Measurements from ENCODE around the gene ST3GAL2. TPM values are rescaled to one million over a fixed set of nuclear protein-coding genes. Genes with fewer than 3 reads are reported as not detected.
"Not testable (repeated sequence)": the region's sequence is repeated elsewhere in the genome, so short reads cannot be mapped to it uniquely, and the experiment has no call there.

The ST3GAL2 gene
- total RNA-seq, 3 donors from 2014 or later, result 15.0 to 18.1 (median 15.6) TPM

GRCh38 chr16:70345840-70346239 is 93.1 kb downstream of the ST3GAL2 start:
- Mint-ChIP-seq H3K4me1 (ENCODE audit: low read depth) (peaks cover 32% of the 10 kb centered on the region), H3K4me3 (peak overlapping the region; percentile 98), H3K9me3 (no peaks in the 10 kb centered on the region), H3K36me3 (ENCODE audit: insufficient read depth) (peaks cover 6% of the 10 kb centered on the region), H3K27me3 (ENCODE audit: low read depth) (no peaks in the 10 kb centered on the region)
- no peak for DNase-seq
- ATAC-seq, result no peak

- no peak for ATAC-seq
- Mint-ChIP-seq H3K27me3 (ENCODE audit: low read depth) (no peaks in the 10 kb centered on the region), H3K9me3 (no peaks in the 10 kb centered on the region)
Measured at GRCh38 chr16:70342016-70342415, 96.9 kb downstream of the ST3GAL2 start.

GRCh38 chr16:70341600-70341999 is 97.3 kb downstream of the ST3GAL2 start:
- H3K36me3 Mint-ChIP-seq (ENCODE audit: insufficient read depth), result no peaks in the 10 kb centered on the region
- no peaks in the 10 kb centered on the region for H3K9me3 Mint-ChIP-seq
- no peaks in the 10 kb centered on the region for H3K27me3 Mint-ChIP-seq (ENCODE audit: low read depth)
- DNase-seq (no peak), ATAC-seq (no peak)
- peaks cover 4% of the 10 kb centered on the region for H3K4me1 Mint-ChIP-seq (ENCODE audit: low read depth)
- no peak overlapping the region for H3K4me3 Mint-ChIP-seq

More at GRCh38 chr16:70342016-70342415, 96.9 kb downstream of the ST3GAL2 start:
- Mint-ChIP-seq H3K36me3 (ENCODE audit: insufficient read depth) (no peaks in the 10 kb centered on the region), H3K4me1 (ENCODE audit: low read depth) (peaks cover 4% of the 10 kb centered on the region), H3K4me3 (no peak overlapping the region)
- no peak for DNase-seq

GRCh38 chr16:70337814-70338213 is 101.1 kb downstream of the ST3GAL2 start:
- no peaks in the 10 kb centered on the region for H3K9me3 Mint-ChIP-seq
- H3K4me3 Mint-ChIP-seq, result no peak overlapping the region
- H3K27me3 Mint-ChIP-seq (ENCODE audit: low read depth), result no peaks in the 10 kb centered on the region
- no peak for ATAC-seq
- no peaks in the 10 kb centered on the region for H3K4me1 Mint-ChIP-seq (ENCODE audit: low read depth)
- DNase-seq, result no peak
- peaks cover 10% of the 10 kb centered on the region for H3K36me3 Mint-ChIP-seq (ENCODE audit: insufficient read depth)

GRCh38 chr16:70332728-70333127 is 106.2 kb downstream of the ST3GAL2 start:
- H3K4me3 Mint-ChIP-seq; H3K9me3 Mint-ChIP-seq; H3K27me3 Mint-ChIP-seq (ENCODE audit: low read depth); ATAC-seq; DNase-seq; H3K4me1 Mint-ChIP-seq (ENCODE audit: low read depth): not testable (repeated sequence)
- peaks cover 15% of the 10 kb centered on the region for H3K36me3 Mint-ChIP-seq (ENCODE audit: insufficient read depth)

GRCh38 chr16:70331588-70332358 is 107.1 kb downstream of the ST3GAL2 start:
- H3K9me3 Mint-ChIP-seq, result no peaks in the 10 kb centered on the region
- H3K27me3 Mint-ChIP-seq (ENCODE audit: low read depth), result no peaks in the 10 kb centered on the region
- no peak overlapping the region for H3K4me3 Mint-ChIP-seq
- ATAC-seq (no peak), DNase-seq (peak; percentile 13)
- H3K36me3 Mint-ChIP-seq (ENCODE audit: insufficient read depth), result peaks cover 15% of the 10 kb centered on the region
- no peaks in the 10 kb centered on the region for H3K4me1 Mint-ChIP-seq (ENCODE audit: low read depth)

GRCh38 chr16:70331091-70331490 is 107.8 kb downstream of the ST3GAL2 start:
- peaks cover 16% of the 10 kb centered on the region for H3K36me3 Mint-ChIP-seq (ENCODE audit: insufficient read depth)
- no peaks in the 10 kb centered on the region for H3K27me3 Mint-ChIP-seq (ENCODE audit: low read depth)
- no peak for ATAC-seq
- no peaks in the 10 kb centered on the region for H3K9me3 Mint-ChIP-seq
- DNase-seq, result no peak
- no peak overlapping the region for H3K4me3 Mint-ChIP-seq
- H3K4me1 Mint-ChIP-seq (ENCODE audit: low read depth), result no peaks in the 10 kb centered on the region

Other genes with a start within 250 kb of the ST3GAL2 start
- 10 to 100 TPM; 50.9 to 52.4 (median 52.2) TPM for gene EXOSC6, start 187.2 kb downstream of the ST3GAL2 start, total RNA-seq
- 100 to 1,000 TPM; 130 to 168 (median 139) TPM for gene AARS1, start 149.6 kb downstream of the ST3GAL2 start, total RNA-seq
- gene DDX19B, start 139.9 kb downstream of the ST3GAL2 start, total RNA-seq, result 10 to 100 TPM; 19.7 to 24.4 (median 21.8) TPM
- 10 to 100 TPM; 77.5 to 86.6 (median 78.7) TPM for gene DDX19A, start 92.2 kb downstream of the ST3GAL2 start, total RNA-seq
- gene FCSK, start 15.5 kb upstream of the ST3GAL2 start, total RNA-seq, result 10 to 100 TPM; 17.7 to 20.5 (median 19.2) TPM
- 10 to 100 TPM; 24.0 to 31.6 (median 29.3) TPM for gene COG4, start 84.5 kb upstream of the ST3GAL2 start, total RNA-seq
- 100 to 1,000 TPM; 647 to 745 (median 710) TPM for gene SF3B3, start 84.7 kb upstream of the ST3GAL2 start, total RNA-seq
- gene IL34, start 207.5 kb upstream of the ST3GAL2 start, total RNA-seq, result under 1 TPM; 0.13 to 0.24 (median 0.13) TPM
- 1 to 10 TPM; 1.9 to 7.3 (median 4.3) TPM for gene MTSS2, start 247.0 kb upstream of the ST3GAL2 start, total RNA-seq

All from activated T-cell treated with anti-CD3 and anti-CD28 coated beads, Interleukin-2, amount 50 U/mL, for 4 hours (primary cell).